HG03457 (cell line): ENCODE data around the gene AUP1.

Experiments used
- ATAC-seq: cut with Tn5 transposase; IDR thresholded peaks from one replicate; pipeline ENCODE4 v1.9.1; 2021; ENCODE audit warnings: moderate number of reproducible peaks; ENCODE audit not compliant: unreplicated experiment

Gene AUP1

GRCh38 chr2:74558284-74559230, 29.1 kb upstream of the AUP1 start:
- no peak for ATAC-seq

DNA sequence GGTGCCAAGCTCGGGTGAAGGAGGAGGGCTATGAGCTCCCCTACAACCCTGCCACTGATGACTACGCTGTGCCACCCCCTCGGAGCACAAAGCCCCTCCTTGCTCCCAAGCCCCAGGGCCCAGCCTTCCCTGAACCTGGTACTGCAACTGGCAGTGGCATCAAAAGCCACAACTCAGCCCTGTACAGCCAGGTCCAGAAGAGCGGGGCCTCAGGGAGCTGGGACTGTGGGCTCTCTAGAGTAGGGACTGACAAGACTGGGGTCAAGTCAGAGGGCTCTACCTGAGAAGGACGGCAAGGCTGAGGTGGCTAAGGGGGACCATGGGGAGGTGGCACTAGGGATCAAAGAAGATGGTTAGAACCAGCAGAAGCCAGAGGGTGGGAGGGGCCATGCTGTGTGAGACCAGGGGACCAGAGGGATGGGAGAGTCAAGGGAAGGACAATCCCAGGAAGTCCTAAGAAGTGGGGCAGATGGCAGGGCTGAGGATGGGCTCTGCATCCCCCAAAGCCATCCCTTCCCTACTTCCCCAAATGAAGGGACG, 27.4 kb upstream of the AUP1 start:
- no peak for ATAC-seq

DNA sequence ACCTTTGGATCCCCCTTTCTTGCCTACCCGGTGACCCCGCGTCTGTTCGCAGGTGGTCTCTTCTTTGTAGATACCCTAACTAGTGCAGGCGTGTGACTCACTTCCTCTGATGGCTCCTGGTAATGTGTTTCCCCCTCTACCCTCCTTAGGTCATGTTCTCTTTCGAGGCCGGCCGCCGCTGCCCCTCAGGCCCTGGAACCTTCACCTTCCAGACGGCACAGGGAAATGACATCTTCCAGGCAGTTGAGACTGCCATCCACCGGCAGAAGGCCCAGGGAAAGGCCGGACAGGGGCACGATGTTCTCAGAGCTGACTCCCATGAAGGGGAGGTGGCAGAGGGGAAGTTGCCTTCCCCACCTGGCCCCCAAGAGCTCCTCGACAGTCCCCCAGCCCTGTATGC, 26.7 kb upstream of the AUP1 start:
- ATAC-seq, result no peak

DNA sequence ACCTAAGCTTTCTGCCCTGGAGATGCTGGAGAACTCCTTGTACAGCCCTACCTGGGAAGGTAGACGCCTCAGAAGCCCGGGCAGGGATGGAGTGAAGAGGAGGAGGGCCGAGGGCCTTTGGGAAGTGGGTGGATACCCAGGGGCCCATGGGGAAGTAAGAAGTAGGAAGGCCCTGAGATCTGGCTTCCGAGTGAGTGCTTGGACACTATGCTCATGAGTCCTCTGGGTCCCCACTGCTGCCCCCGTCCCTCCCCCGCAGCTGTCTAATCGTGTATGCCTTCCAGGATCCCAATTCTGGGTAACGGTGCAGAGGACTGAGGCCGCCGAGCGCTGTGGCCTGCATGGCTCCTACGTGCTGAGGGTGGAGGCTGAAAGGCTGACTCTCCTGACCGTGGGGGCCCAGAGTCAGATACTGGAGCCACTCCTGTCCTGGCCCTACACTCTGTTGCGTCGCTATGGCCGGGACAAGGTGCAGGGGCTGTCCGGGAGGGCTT, 26.2 kb upstream of the AUP1 start:
- ATAC-seq, result no peak

DNA sequence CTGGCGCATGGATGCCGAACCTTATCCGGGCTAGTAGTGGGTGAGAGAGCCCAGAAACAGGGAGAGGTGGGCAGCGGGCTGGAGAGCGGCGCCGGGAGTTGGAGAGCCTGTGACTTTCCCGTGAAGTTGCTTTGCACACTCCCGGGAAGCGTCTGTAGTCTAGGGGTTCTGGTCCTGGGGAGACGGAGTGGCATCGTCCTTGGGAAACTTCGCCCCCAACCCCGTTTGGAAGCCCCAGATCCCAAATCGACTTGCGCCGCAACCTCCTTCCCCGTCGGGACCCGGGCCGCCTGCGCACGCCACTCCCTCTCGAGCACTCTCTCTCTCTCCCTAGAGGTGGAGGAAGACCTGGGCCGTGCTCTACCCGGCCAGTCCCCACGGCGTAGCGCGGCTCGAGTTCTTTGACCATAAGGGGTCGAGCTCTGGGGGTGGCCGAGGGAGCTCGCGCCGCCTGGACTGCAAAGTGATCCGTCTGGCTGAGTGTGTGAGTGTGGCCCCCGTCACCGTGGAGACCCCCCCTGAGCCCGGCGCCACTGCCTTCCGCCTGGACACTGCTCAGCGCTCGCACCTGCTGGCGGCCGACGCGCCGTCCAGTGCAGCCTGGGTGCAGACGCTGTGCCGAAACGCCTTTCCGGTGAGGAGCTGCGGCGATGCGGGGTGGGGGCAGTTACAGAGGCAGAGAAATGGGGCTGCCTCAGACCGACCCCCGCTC, 25.5 kb upstream of the AUP1 start:
- peak; percentile 39 for ATAC-seq

- peak; percentile 36 for ATAC-seq
Measured at GRCh38 chr2:74553892-74554819, 24.6 kb upstream of the AUP1 start, which contains the start of the genes DOK1 and LOXL3. Gene DOK1 (plus strand): TSS chr2:74554720. CDS start chr2:74554755, 35 bp downstream. Gene LOXL3 (minus strand): TSS chr2:74553942. CDS start chr2:74552634, 1,308 bp downstream.

DNA sequence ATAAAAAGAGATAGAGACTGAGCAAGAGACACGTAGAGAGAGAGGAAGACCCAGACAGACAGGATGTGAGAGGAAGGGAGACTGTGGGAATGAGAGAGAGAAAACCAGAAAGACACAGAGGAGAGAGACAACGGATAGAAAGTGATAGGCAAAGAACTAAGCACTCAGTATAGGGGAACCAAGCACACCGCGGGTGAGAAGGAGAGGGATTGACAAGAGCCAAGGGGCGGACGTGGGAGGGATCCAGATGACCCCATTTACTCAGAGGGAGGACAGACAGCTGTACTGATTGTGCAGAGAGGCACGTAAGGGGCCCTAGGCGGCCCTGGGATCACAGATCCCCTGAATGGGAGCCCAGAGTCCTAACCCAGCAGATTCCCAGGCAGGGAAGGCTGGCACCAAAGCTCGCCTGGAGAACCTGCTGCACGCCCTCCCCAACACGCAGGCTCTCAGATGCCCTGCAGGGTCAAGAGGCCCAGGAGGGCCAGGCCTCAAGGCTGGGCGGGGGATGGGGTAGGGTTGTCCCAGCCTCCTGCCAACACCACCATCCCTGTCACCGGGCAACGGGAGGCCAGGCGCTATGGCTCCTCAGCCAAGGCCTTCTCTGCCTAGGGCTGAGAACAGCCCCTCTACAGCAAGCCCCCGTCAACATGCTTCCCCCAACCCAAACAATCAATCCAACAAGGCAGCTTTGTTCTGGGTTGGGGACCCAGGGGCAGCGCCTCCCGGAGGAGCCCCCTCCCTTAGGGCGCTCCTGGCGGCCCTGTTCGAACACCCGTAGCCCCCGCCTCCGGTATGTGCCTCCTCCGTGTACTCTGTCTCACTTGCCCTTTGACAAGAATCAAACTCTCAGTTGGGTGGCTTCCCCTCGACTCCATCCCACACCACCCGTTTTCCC, 23.7 kb upstream of the AUP1 start:
- ATAC-seq, result no peak

- no peak for ATAC-seq
Measured at GRCh38 chr2:74551942-74552913, 22.7 kb upstream of the AUP1 start.

GRCh38 chr2:74551530-74551929, 22.0 kb upstream of the AUP1 start:
- no peak for ATAC-seq

- no peak for ATAC-seq
Measured at GRCh38 chr2:74550231-74550630, 20.7 kb upstream of the AUP1 start.

DNA sequence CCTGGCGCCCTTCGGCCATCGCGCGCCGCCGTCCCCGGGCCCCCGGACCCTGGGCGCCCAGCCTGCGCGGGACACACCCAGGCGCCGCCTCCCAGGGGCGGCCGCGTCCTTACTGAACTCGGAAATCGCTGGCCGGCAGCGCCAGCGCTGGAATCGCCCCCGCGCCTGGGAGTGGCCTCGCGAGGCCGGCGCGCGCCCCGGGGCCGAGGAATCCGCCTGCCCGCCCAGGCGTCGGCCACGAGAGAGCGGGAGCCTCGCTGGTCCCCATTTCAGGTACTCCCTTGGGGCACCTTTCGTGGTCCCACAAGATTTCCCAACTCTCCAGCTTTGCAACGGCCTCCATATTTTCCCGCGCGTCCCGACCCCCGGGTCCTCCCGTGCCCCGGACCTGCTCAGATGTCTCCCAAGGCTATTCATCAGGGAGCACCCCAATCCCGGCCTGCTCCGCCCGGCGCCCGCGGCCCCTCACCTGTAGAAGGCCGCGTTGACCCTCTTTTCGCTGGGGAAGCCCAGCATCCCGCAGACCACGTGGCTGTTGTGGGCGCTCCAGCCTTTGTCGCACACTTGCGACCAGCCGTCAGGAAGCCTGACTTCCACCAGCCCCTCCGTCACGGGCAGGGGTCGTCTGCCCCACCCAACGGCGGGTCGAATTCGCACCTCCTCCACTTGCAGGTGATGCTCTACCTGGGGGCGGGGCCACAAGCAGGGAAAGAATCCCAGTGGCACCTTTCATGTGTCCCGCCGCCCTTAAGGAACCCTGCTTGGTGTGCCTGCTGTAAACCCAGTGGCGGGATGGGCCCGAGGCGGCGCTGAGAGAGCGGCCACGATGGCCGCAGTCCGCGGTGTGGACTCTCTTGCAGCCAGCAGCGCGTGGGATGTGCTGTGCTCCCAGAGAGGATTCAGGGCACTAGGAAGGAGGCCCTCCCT, 19.7 kb upstream of the AUP1 start:
- no peak for ATAC-seq

DNA sequence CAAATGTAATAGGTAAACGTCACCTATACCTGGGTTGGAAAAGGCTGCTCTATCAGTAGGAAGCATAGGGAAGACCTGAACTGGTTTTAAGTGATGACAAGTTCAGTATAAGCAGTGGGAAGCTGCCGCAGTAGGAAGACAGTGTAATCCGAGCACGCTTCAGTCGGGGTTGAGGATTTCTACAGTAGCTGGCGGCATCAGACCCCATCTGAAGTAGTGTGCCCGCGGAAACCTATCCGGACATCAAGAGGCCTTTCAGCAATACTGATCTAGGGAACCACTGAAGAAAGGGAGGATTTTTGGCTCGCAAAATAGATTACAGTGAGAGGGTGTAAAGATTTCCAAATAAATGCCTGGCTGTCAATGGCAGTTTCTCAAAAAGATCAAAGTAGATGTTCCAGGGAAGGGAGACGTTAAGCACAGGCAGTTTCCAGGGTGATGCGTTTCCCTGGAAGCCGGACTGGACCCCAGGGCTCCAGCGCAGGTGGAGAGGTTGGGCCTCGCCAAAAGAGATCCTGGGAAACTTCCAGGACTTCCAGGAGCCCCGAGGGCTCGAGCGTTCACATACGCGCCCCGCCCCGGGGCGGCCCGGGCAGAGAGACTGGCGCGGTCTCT, 18.9 kb upstream of the AUP1 start:
- no peak for ATAC-seq

DNA sequence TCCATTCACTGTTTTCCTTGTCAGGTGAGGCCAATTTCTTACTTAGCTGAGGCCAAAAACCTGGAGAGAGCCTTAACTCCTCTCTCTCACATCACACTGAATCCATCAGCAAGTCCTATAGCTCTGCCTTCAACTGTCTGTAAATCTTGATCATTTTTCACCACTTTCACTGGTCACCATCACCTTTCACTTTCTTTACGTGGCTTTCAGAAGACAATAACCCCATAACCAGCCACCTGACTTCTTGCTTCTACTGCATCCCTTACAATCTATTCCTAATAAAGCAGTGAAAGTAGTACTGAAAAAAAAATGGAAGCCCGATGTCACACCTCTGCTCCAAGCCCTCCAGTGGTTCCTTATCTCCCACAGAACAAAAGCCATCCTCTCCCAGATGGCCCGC, 16.5 kb upstream of the AUP1 start:
- ATAC-seq, result no peak

GRCh38 chr2:74544634-74545033, 15.1 kb upstream of the AUP1 start:
- ATAC-seq, result no peak

DNA sequence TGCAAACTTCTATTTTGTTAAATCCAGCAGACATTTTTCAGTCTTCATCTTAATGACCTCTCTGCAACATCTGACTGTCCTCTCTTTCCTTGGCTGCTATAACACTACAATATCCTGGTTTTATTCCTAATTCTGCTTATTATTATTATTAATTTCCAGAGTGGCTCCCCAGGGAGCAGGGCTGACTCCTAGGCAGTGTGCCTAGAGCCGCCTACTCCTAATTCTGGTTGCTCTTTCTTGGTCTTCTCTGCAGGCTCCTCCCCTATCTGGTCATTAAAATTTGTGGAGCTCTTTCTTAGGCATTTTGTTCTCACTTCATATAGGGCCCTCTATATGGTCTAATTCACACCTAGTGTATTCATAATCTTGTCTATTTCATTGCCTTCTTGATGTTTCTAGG, 13.5 kb upstream of the AUP1 start:
- no peak for ATAC-seq

DNA sequence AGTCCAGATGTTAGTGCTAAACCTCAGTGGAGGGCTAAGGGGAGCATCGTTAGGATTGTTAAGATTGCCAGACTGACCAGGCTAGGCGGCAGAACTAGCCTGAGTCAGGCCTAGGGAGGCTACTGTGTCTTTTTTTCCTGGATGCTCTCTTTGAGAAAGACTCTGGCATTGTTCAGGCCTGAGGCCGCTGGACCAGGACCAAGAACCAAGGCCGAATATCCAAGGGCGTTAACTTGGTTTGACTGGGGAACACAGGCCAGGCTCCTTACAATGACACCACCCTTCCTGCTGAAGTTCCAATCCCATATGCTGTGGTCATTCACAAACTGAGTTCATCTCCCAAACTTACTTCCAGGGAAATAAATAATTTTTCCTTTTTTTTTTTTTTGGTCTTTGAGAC, 10.8 kb upstream of the AUP1 start:
- no peak for ATAC-seq

DNA sequence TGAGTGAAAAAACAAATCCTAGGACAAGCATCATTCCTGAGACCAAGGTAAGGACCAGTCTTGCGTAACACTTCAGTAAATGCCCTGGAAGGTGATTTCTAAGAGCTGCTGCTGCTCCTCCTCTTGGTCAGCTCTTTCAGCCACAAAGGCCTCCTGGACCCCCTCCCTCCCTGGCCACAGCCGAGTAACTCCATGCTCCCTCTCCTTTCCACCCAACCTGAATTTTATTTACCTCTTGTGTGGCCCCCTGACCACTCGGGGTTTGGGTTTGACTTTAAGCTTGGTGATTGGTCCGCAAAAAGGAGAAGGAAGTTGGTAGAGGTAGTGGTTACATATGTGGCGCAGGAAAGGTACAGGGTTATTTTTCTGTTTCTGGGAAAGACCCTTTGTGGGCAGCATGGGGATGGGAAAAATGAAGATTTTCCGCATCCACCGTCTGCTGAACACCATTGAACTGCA, 9.4 kb upstream of the AUP1 start:
- ATAC-seq, result no peak
